ENCODE results near the gene FTL. TPM values are rescaled to one million over a fixed set of nuclear protein-coding genes. Genes with fewer than 3 reads are reported as not detected.
"Not testable (repeated sequence)": the region's sequence is repeated elsewhere in the genome, so short reads cannot be mapped to it uniquely, and the experiment has no call there.

FTL gene
- total RNA-seq (2014; rRNA removed; shearing (Covaris generic)) = 4,698 and 4,789 TPM in 2 replicates

GRCh38 chr19:48965040-48965805 is at the start of gene FTL:
Gene FTL (plus strand): TSS chr19:48965309. CDS start chr19:48965508, 199 bp downstream.
- peak; percentile 96 for DNase-seq (ENCODE audit: low read depth)

- no peak for DNase-seq (ENCODE audit: low read depth)
These were observed 49.4 kb upstream of the FTL start for GRCh38 chr19:48915757-48916156.

DNA sequence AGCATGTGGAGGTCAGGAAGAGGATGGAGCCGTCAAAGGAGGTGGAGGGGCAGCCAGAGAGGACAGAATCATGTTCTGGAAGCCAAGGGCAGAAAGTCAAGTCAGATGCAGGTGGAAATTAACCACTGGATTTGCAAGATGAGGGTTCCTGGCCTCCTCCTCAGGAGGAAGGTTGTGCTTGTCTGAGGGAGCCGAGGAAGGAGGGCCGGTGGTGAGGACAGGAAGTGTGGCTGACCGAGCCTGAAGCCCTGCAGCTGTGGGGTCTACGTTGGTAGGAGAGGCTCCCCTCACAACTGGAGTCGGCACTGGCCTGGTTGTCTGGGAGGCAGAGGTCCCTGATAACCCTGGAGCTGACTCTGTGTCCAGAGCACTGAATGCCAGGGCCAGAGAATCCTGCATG is 47.0 kb upstream of the FTL start:
- DNase-seq (ENCODE audit: low read depth) = no peak

- DNase-seq (ENCODE audit: low read depth) = peak; percentile 23
These were observed 46.3 kb upstream of the FTL start for GRCh38 chr19:48918801-48919247.

DNA sequence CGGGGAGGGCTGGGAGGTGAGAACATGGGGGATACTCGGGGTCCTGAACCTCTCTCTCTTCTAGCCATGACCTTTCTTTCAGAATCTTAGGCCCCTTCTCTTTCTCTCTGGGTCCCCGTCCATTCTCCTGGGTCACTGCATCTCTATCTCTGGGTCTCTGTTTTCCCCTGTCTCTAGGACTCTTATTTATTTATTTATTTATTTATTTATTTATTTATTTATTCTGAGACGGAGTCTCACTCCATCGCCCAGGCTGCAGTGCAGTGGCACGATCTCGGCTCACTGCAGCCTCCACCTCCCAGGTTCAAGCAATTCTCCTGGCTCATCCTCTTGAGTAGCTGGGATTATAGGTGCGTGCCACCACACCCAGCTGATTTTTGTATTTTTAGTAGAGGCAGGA is 45.8 kb upstream of the FTL start:
- DNase-seq (ENCODE audit: low read depth) = not testable (repeated sequence)

DNA sequence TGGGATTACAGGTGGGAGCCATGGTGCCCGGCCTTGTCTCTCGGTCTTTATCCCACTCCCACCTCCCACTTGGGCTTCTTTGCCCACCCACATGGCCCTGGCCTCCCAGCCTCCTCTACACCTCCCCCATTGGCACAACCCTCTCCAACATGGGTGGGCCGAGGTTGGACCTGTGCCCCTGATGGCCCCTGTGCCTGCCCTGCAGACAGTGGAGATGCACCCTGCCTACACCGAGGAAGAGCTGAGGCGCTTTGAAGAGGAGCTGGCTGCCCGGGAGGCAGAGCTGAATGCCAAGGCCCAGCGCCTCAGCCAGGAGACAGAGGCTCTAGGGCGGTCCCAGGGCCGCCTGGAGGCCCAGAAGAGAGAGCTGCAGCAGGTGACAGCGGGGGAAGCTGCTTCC is 44.2 kb upstream of the FTL start:
- no peak for DNase-seq (ENCODE audit: low read depth)

DNA sequence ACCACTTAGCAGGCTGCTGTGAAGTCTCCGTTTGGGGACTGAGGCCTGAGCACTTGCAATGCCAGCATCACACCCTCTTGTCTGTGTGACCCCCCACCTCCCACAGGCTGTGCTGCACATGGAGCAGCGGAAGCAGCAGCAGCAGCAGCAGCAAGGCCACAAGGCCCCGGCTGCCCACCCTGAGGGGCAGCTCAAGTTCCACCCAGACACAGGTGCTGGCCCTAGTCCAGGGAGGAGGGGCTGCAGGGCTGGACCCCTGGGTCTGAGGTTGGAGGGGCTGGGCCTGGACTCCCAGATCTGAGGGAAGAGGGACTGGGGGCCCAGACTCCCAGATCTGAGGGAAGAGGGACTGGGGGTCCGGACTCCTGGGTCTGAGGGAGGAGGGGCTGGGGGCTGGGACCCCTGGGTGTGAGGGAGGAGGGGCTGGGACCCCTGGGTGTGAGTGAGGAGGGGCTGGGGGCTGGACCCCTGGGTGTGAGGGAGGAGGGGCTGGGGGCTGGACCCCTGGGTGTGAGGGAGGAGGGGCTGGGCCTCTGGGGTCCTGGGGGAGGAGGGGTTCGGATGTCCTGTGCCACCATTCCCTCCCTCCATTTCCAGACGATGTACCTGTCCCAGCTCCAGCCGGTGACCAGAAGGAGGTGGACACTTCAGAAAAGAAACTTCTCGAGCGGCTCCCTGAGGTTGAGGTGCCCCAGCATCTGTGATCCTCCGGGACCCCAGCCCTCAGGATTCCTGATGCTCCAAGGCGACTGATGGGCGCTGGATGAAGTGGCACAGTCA is 43.2 kb upstream of the FTL start:
- DNase-seq (ENCODE audit: low read depth) = no peak

DNA sequence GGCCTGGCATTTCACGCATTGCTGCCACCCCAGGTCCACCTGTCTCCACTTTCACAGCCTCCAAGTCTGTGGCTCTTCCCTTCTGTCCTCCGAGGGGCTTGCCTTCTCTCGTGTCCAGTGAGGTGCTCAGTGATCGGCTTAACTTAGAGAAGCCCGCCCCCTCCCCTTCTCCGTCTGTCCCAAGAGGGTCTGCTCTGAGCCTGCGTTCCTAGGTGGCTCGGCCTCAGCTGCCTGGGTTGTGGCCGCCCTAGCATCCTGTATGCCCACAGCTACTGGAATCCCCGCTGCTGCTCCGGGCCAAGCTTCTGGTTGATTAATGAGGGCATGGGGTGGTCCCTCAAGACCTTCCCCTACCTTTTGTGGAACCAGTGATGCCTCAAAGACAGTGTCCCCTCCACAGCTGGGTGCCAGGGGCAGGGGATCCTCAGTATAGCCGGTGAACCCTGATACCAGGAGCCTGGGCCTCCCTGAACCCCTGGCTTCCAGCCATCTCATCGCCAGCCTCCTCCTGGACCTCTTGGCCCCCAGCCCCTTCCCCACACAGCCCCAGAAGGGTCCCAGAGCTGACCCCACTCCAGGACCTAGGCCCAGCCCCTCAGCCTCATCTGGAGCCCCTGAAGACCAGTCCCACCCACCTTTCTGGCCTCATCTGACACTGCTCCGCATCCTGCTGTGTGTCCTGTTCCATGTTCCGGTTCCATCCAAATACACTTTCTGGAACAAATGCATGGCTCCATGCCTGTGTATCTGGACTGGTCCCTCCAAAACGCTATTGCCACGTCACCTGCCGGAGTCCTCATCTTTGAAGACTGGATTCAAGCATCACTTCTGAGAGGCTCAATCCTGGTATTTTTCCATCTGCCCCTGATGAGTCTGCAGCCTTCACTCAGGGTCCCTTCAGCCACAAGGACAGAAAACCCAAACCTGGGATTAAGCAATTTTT is 42.3 kb upstream of the FTL start:
- no peak for DNase-seq (ENCODE audit: low read depth)

DNA sequence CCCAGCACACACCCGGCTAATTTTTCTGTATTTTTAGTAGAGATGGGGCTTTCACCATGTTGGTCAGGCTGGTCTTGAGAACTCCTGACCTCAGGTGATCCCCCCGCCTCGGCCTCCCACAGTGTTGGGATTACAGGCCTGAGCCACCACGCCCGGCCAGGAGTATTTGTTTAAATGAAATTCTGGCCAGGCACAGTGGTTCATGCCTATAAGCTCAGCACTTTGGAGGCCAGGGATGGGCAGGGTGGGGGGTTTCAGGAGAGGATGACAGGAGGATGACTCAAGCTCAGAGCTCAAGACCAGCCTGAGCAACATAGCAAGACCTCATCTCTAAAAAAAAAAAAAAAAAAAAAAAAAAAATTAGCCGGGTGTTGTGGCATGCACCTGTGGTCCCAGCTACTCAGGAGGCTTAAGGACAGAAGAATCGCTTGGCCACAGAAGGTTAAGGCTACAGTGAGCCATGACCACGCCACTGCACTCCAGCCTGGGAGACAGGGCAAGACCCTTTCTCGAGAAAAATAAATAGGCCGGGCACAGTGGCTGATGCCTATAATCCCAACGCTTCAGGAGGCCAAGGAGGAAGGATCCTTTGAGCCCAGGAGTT is 39.8 kb upstream of the FTL start:
- peak; percentile 87 for DNase-seq (ENCODE audit: low read depth)

GRCh38 chr19:48925890-48926289 is 39.2 kb upstream of the FTL start:
- DNase-seq (ENCODE audit: low read depth) = not testable (repeated sequence)

- DNase-seq (ENCODE audit: low read depth) = peak; percentile 97
These were observed 38.2 kb upstream of the FTL start for GRCh38 chr19:48926909-48927308.

GRCh38 chr19:48927692-48928091 is 37.4 kb upstream of the FTL start:
- DNase-seq (ENCODE audit: low read depth) = not testable (repeated sequence)

GRCh38 chr19:48928164-48929025 is 36.7 kb upstream of the FTL start:
- no peak for DNase-seq (ENCODE audit: low read depth)

DNA sequence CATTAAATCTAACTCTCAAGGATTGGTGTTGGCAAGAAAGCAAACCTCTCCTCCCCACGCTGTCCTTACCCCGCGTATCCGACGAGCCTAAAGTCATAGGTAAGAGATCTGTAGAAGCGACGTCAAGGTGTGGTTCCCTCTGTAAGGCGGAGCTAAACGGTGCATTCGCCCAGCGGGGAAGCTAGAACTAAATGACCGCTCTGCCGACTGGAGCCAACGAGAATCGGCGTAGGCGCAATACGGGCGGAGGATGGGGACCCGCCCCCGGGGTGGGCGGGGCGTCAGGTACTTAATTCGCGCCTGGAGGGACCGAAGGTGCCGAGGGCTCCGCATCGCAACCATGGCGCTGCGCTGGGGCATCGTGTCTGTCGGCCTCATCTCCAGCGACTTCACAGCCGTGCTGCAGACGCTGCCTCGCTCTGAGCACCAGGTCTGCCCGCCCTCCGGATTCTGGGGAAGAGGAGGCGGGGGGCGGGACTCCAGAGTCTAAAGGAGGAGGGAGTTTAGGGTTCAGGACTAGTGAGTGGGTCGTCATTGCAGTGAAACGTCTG is 31.7 kb upstream of the FTL start, which contains the start of gene DHDH:
Gene DHDH (plus strand): TSS at position 318 of the 551 bp plus-strand sequence. CDS start 23 bp downstream, at position 341.
- DNase-seq (ENCODE audit: low read depth) = peak; percentile 48

GRCh38 chr19:48934837-48935236 is 30.3 kb upstream of the FTL start:
- DNase-seq (ENCODE audit: low read depth) = no peak

GRCh38 chr19:48935864-48936263 is 29.2 kb upstream of the FTL start:
- no peak for DNase-seq (ENCODE audit: low read depth)

DNA sequence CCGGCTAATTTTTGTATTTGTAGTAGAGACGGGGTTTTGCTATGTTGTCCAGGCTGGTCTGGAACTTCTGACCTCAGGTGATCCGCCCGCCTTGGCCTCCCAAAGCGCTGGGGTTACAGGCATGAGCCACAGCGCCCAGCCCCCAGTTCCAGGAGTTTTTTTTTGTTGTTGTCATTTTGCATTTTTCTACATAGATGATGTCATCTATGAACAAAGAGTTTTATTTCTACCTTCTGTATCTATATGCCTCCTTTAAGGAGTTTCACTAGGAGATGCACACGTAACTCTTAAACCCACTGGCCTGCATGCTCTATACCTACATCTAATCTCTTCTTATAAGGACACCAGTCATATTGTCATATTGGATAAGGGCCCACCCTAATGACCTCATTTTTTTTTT is 26.9 kb upstream of the FTL start:
- no peak for DNase-seq (ENCODE audit: low read depth)

DNA sequence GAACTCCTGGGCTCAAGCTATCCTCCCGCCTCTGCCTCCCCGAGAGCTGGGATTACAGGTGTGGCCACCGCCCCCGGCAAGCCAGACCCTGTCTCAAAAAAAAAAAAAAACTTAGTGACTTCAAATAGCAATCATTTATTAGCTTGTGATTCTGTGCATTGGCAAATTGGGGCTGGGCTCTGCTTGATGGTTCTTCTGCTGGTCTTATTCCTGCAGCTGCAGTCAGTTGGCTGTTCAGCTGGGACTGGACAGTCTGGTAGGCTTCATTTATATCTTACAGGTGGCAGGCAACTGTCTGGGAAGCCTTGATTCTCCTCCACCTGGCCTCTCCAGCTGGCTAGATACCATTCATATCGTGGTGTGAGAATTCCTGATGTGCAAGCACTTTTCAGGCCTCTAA is 24.2 kb upstream of the FTL start:
- DNase-seq (ENCODE audit: low read depth) = no peak

DNA sequence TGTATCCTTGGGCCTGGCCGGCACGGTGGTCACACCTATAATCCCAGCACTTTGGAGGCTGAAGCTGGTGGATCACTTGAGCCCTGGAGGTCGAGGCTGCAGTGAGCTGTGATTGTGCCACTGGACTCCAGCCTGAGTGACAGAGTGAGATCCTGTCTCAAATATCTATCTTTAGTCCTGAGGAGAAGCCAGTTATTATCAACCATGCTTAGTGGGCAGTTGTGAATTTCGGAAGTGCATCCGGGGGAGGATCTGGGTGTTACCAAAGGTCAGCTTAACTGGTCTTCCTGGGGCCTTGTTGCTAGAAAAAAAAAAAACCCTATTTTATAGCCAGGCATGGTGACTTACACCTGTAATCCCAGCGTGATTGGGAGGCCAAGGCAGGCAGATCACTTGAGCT is 22.0 kb upstream of the FTL start:
- DNase-seq (ENCODE audit: low read depth) = no peak

GRCh38 chr19:48945415-48945814 is 19.7 kb upstream of the FTL start:
- no peak for DNase-seq (ENCODE audit: low read depth)
